ENCODE data around the gene GLRA3.

Gene GLRA3

GRCh38 chr4:174595141-174595929 is 233.7 kb downstream of the GLRA3 start:
- no peak overlapping the region for H3K4me3 ChIP-seq (ENCODE audit: low read depth, low read length)
- H3K9ac ChIP-seq = no peak overlapping the region
- TF ChIP-seq, protein P1, sequence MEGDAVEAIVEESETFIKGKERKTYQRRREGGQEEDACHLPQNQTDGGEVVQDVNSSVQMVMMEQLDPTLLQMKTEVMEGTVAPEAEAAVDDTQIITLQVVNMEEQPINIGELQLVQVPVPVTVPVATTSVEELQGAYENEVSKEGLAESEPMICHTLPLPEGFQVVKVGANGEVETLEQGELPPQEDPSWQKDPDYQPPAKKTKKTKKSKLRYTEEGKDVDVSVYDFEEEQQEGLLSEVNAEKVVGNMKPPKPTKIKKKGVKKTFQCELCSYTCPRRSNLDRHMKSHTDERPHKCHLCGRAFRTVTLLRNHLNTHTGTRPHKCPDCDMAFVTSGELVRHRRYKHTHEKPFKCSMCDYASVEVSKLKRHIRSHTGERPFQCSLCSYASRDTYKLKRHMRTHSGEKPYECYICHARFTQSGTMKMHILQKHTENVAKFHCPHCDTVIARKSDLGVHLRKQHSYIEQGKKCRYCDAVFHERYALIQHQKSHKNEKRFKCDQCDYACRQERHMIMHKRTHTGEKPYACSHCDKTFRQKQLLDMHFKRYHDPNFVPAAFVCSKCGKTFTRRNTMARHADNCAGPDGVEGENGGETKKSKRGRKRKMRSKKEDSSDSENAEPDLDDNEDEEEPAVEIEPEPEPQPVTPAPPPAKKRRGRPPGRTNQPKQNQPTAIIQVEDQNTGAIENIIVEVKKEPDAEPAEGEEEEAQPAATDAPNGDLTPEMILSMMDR (IDR thresholded peaks at IDR 0.05) = no peak
- H3K4me1 ChIP-seq = no peaks in the 10 kb centered on the region
- H3K27ac ChIP-seq = no peak overlapping the region
- no peaks in the 10 kb centered on the region for H3K9me3 ChIP-seq (ENCODE audit: control insufficient read depth, low read length)
- no peaks in the 10 kb centered on the region for H3K79me2 ChIP-seq
- no peaks in the 10 kb centered on the region for H3K27me3 ChIP-seq (ENCODE audit: control insufficient read depth, insufficient read depth, low read length)
- no peak overlapping the region for H2AFZ ChIP-seq
- H3K4me2 ChIP-seq (ENCODE audit: low read length) = no peak overlapping the region
- no peaks in the 10 kb centered on the region for H3K36me3 ChIP-seq (ENCODE audit: control insufficient read depth, insufficient read depth, low read length)

- Histone ChIP-seq H3K4me2 (ENCODE audit: low read length) (no peak overlapping the region), H3K36me3 (ENCODE audit: control insufficient read depth, insufficient read depth, low read length) (no peaks in the 10 kb centered on the region), H3K9ac (no peak overlapping the region), H3K9me3 (ENCODE audit: control insufficient read depth, low read length) (no peaks in the 10 kb centered on the region), H3K27ac (no peak overlapping the region), H3K27me3 (ENCODE audit: control insufficient read depth, insufficient read depth, low read length) (no peaks in the 10 kb centered on the region), H3K4me1 (no peaks in the 10 kb centered on the region), H2AFZ (no peak overlapping the region), H3K4me3 (ENCODE audit: low read depth, low read length) (no peak overlapping the region), H3K79me2 (no peaks in the 10 kb centered on the region)
- TF ChIP-seq, protein P1 (IDR thresholded peaks at IDR 0.05) = no peak
Observed at GRCh38 chr4:174593701-174594100, 235.3 kb downstream of the GLRA3 start.

DNA sequence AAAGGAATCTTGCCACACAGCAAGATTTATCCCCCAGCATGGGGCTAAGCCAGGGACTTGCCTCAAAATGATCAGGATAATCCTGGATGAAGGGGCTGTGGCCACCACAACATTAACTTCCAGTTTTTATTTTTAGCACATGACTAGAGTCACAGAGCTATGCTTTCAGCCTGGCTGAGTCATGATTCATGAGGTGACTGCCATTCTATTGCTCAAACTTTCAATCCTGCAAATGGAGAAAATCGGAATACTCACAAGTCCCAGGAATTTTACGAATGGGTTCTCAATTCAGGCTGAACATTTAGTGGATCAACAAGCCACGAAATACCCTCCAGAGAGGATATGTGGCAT is 236.1 kb downstream of the GLRA3 start:
- H3K4me1 ChIP-seq = no peaks in the 10 kb centered on the region
- TF ChIP-seq, protein P1 (IDR thresholded peaks at IDR 0.05) = no peak
- H3K9ac ChIP-seq = no peak overlapping the region
- no peaks in the 10 kb centered on the region for H3K27me3 ChIP-seq (ENCODE audit: control insufficient read depth, insufficient read depth, low read length)
- H3K79me2 ChIP-seq = no peaks in the 10 kb centered on the region
- H2AFZ ChIP-seq = no peak overlapping the region
- no peaks in the 10 kb centered on the region for H3K9me3 ChIP-seq (ENCODE audit: control insufficient read depth, low read length)
- no peak overlapping the region for H3K27ac ChIP-seq
- no peaks in the 10 kb centered on the region for H3K36me3 ChIP-seq (ENCODE audit: control insufficient read depth, insufficient read depth, low read length)
- H3K4me2 ChIP-seq (ENCODE audit: low read length) = no peak overlapping the region
- no peak overlapping the region for H3K4me3 ChIP-seq (ENCODE audit: low read depth, low read length)

DNA sequence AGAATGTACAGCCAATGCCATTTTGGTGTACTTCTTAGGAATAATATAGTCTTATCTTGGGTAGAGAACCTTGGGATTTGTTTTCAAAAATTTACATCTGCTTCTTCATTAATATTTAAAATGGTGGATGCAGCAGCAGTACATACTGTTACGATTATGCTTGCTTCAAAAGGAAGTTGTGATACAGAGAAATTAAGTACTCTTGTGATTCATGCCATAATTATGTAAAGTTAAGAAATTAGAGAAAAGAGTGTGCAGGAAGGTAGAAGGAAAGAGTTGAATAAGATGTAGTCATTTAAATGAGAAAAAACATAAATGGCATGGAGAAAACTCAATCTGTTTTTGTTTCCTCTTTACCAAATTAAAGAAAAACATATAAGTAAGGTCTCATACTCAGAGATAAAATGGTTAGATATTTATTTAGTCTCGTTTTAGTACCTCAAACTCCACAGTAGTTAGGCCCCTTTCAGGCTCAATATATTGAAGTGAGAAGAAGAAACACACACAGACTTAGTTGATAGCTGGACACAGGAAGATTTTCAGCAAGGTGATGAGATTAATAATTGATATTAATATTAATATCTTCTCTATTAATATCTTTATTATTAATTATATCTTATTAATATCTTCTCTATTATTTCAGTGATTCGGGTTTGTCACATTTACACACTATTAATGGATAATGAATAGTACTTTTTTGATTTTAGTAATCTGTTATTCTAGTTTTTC is 236.6 kb downstream of the GLRA3 start:
- H3K9ac ChIP-seq = no peak overlapping the region
- no peak overlapping the region for H2AFZ ChIP-seq
- H3K9me3 ChIP-seq (ENCODE audit: control insufficient read depth, low read length) = no peaks in the 10 kb centered on the region
- no peaks in the 10 kb centered on the region for H3K4me1 ChIP-seq
- TF ChIP-seq, protein P1 (IDR thresholded peaks at IDR 0.05) = no peak
- H3K79me2 ChIP-seq = no peaks in the 10 kb centered on the region
- no peaks in the 10 kb centered on the region for H3K36me3 ChIP-seq (ENCODE audit: control insufficient read depth, insufficient read depth, low read length)
- no peak overlapping the region for H3K4me2 ChIP-seq (ENCODE audit: low read length)
- no peak overlapping the region for H3K4me3 ChIP-seq (ENCODE audit: low read depth, low read length)
- H3K27me3 ChIP-seq (ENCODE audit: control insufficient read depth, insufficient read depth, low read length) = no peaks in the 10 kb centered on the region
- no peak overlapping the region for H3K27ac ChIP-seq

All from parathyroid adenoma (tissue), 2 donors.